Hematopoietic multipotent progenitor cell treated with erythropoietin and hydrocortisone succinate and interleukin-3 and kit ligand, for 6 days (in vitro differentiated cells): ENCODE results near the gene PWWP2B.
"Not testable (repeated sequence)": the region's sequence is repeated elsewhere in the genome, so short reads cannot be mapped to it uniquely, and the experiment has no call there.

Experiments used
- DNase-seq: peaks from one replicate; pipeline ENCODE4 v3.0.0-alpha.2; 2015

The PWWP2B gene

DNA sequence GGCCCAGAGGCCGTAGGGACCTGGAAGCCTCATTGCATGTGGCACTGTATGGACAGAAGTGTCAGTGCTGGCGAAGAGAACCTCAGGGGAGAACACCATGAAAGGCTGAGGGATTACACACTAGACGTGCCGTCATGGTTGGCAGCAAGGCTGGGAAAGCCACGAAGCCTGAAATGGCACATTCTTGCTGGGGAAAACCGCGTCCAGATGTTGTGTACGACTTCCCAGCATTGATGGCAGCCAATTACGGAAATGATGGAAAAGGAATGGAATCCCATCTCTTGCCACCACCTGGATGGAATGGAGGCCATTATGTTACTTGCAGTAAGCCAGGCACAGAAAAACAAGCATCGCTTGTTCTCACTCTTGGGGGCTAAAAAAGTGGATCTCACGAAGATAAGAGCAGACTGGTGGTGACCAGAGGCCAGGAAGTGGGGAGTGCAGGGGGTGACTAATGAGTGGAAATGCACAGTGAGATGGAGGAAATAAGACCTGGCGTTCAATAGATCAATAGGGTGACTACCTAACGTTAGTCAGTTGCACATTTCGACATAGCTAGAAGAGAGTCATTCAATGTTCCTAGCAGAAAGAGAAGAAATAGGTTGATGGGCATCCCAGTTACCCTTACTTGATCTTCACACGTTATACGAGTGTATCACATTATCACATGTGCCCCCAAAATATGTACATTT lies 14.6 kb upstream of the PWWP2B start:
- DNase-seq: no peak

DNA sequence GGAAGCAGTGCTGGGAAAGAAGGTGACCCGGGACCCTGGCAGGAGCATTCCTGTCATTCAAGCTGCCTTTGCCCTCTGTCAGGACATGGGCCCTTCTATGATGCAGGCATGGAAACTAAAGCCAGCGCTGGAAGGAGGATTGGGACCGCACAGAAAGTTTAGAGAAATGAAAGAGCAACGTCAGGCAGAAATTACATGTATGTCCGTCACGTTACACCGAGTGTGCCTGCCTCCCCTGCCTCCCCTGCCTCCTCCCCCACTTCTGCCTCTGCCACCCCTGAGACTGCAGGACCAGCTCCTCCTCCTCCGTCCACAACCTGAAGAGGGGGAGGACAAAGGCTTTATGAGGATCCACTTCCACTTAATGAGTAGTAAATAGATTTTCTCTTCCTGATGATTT lies 13.9 kb upstream of the PWWP2B start:
- DNase-seq: no peak

DNA sequence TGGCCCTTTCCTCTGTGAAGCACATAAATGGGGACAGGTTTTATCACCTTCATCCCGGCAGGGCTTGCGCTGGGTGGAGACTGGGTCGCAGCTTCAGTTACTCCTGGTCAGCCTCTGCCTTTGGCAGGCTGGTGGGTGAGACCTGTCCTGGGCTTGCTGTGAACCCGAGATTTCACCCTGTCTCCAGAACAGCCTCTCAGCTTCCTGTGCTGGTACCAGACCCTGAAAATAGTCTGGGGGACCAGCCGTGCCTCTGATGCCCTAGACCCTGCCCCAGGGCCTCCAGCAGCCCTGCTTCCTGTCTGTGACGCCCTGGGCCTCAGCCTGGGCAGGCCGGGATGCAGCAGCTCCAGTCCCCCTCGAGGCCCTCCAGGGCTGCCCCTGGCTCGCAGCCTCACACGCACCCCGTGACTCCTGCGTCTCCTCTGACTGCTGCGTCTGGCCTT lies 13.2 kb upstream of the PWWP2B start:
- DNase-seq: no peak

DNA sequence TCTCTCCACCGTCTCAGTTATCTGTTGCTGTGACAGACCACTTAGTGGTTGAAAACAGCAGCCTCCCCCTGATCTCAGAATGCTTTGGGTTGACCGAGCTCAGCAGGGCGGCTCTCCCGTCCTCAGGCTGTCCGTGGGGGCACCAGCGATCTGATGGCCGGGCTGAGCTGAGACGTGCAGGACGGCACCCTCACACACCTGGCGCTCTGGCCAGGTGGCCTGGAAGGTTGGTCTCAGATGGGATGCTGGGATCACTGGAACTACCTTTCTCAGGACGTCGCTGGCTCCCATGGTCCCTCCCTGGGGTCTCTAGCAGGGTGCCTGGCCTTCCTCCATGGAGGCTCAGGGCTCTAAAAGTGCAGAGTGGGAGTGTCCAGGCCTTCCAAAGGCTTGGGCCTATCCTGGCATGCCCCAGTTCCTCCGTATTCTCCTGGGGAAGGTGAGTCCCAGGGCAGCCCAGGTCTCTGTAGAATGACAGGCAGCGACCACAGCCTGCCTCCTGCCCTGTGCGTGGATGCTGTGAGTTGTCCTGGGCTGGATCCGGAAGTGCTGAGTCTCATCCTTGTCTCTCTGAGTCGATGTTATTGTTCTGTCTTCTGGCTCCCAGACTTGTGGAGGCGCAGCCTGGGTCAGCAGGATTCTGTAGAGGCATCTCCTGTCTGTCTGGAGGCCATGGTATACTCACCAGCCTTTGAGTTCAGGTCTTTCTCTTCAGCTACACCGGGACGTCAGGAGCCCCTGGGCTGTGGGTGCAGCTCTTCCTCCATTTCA lies 12.2 kb upstream of the PWWP2B start:
- DNase-seq: no peak

DNA sequence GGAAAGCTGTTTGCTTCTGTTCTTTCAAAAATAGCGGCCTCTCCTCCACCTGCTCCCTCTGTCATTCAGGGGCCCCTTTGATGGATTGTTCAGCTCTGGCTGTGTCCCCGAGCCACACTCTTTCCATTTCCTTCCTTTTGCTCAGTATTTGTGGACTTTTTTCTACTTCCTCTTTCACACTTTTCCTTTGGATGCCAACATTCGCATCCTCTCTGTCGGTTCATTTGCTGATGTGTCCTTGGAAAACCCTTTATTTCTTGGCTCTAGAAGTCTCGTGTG lies 11.7 kb upstream of the PWWP2B start:
- no peak for DNase-seq

DNA sequence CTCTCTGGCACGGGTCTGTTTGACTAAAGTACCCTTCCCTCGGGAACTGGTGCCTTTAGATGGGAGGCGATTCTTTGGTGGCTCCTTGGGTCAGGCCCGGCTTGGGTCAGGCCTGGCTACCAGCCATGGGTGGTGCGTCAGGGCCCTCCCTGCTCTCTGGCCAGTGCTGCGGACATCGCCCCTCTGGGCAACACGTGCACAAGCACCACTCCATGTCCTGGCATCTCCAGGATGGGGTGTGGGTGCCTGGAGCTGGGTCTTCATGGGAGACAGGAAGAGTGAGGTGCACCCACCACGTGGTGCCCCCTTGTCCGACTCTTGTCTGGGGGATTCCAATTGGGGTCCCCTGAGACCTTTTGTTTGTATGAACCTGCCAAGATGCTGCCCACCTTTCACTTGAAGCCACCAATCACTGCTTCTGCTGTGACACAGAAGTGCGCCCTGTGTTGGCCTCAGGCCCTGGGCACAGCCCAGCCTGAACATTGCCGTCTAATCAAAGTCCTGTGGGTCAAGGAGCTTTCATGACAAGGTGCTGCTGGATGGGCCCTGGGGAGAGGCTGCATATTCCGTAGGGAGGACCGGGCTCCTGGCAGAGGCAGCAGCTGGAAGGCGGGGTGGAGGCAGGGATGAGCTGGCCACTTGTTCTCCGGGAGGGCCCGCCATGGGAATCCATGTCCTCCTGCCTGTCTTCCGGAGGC lies 11.1 kb upstream of the PWWP2B start:
- no peak for DNase-seq

DNA sequence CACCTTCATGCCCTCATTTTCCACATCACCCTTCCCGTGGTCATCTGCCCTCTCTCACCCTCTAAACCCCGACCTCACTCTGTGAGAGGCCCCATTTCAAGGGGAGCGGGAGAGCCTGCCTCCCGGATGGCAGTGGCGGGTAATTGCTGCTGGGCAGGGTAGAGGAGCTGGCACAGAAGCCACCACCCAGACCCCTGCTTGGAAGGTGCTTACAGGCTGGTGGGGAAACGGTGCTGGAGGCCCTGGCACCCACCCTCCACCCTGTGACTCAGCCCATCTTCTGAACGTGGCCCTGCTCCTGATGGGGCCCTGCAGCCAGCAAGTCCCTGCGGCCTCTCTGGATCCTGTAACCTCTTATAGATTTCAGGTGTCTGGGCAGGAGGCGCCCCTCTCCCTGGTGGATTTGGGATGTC lies 10.6 kb upstream of the PWWP2B start:
- no peak for DNase-seq

DNA sequence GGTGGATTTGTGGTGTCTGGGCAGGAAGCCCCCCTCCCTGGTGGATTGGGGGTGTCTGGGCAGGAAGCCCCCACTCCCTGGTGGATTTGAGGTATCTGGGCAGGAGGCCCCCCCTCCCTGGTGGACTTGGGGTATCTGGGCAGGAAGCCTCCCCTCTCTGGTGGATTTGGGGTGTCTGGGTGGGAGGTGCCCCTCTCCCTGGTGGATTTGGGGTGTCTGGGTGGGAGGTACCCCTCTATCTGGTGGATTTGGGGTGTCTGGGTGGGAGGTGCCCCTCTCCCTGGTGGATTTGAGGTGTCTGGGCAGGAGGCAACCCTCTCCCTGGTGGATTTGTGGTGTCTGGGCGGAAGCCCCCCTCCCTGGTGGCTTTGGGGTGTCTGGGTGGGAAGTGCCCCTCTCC lies 10.1 kb upstream of the PWWP2B start:
- not testable (repeated sequence) for DNase-seq

DNA sequence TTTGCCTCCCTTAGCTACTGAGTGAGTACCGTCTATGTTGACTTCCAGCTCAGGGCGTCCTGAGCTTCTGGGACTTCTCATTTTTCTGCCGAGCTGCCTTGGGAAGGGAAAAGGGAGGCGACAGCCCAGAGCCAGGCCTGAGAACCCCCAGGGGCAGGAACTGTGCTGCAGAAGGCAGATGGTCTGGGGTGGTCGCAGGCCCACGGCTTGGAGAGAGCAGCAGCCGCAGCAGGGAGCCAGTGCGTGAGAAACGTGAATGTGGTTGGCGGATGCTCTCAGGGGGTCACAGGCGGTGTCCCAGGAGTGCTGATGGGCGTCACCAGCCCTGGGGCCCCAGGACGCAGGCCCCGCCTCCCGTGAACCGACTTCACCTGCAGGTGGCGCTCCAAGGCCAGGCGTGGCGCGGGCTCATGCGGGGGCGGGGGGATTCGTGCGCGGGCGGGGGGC lies 9.2 kb upstream of the PWWP2B start:
- peak; percentile 82 for DNase-seq

DNA sequence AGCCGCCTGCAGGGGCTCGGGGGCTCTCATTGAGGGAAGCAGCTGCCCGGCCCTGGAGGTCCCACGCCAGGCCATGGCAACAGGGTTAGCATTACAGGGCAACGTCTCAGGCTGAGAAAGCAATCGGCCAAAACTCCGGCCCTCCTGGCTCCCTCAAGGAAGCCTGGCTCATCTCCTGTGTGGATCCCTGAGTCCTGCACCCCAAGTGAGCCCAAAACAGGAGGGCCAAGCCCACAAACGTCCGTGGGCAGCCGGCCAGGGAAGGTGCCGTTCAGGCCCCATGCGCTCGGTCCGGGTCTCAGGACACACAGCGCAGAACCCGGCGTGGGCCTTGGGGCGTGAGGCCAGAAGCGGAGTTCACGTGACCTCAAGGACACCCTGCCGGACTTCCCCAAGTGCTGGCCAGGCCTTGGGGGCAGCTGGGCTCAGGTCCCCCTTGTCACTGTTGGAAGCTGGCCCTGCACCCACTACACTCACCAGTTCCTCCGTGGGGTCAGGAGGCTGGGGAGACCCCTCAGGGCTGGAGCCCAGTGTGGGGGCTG lies 8.0 kb upstream of the PWWP2B start:
- no peak for DNase-seq

DNA sequence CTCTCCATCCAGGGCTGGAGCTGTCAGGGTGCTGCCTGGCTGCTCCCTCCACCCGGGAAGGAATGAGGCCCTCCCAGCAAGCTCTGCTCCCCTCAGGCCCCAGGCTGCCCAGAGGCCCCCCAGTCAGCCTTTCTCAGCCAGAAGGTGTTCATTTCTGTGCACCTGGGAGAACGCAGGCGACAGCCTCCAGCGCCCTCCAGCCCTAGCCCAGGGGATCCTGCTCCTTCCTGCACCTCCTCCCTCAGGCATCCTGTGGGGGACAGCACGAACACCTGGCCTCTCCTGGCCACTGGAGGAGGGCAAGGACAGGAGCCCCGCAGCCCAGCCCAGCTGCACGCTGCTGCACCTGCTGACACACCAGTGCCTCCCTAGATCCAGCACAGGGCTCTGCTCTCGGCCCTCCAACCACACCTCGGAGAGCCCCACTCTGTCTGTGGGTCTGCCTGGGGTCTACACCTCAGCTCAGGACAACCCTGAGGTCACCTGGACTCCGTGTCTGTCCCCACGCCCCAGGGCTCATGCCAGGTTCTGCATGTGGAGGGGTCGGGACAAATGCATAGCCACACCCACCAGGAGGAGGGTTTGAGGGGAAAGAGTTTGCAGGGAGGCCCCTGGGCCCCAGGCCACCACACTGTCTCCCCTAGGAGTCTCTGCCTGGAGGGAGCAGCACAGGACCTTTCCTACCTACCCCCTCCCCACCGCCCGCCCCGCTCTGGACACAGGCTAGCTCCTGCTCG lies 7.4 kb upstream of the PWWP2B start:
- DNase-seq: no peak

DNA sequence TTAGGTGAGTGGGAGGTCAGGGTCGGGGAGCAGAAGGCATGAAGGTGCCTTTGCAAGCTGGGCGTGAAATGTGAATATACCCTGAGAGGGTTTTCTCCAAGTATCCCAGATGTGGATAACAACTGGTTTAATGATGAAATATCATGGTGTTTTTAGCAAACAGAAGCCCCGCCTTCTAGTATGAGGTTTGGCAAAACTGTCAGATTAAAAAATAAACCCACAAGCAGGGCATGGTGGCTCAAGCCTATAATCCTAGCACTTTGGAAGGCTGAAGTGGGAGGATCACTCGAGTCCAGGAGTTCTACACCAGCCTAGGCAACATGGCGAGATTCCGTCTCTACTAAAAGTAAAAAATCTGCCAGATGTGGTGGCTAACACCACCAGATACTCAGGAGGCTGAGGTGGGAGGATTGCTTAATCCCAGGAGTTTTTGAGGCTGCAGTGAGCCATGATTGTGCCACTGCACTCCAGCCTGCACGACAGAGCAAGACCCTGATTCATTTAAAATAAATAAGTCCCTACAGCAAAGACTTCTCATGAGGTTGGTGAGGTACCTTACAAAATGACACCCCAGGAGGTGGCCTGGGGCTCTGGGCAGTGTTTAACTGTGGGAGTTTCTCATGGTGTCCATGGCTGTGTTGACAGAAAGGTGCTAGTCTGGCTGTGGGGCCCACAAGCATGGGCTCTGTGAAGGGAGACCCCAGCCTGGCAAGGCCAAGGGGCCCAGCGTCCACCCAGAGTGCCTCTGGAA lies 6.7 kb upstream of the PWWP2B start:
- peak; percentile 47 for DNase-seq

DNA sequence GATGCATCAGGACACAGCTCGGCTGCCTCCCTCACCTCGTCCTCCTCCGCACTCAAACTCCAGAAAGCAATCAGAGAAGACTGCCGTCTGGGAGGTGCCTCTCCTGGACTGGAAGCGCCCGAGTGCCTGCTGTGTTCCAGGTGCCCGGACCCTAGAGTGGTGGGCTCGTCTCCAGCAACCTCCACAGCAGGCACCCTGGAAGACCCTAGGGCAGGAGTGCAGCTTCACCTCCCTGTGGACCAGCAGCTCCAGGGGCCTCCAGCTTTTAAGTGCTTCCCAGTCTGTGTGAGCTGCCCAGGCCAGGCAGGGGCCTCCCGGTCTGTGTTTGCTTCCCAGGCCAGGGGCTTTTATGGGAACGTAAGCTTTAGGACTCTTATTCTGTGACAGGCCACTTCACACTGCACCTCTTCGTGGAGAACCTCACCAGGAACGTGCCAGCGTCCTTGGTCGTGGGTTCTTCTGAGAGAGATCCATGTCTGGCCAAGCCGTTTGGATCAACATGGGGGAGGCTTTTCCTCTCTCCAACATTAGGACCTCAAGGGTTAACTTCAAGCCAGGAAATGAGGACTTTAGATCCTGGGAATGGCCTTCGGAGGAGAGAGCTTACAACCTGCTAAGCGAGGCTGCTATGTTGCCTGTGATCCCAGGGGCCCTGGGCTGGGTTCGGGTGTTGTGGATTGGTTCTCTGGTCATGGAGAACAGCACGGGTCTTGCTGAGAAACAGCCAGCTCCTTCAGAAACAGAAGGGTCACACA lies 5.9 kb upstream of the PWWP2B start:
- DNase-seq: no peak

DNA sequence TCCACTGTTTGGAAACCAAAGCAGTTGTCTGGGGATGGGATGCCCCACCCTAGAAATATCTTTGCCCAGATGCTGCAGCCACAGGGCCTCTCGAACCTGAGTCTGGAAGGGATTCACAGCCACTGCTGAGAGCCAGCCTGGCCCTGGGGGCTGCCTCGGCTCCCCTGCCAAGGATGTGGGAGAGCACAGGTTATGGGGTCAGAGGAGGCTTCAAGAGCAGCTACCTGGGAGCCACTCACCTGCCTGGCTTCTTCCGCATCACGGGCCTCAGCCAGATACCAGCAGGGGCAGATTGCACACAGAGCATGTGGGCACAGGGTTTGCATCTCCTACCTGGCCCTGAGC lies 5.4 kb upstream of the PWWP2B start:
- no peak for DNase-seq

DNA sequence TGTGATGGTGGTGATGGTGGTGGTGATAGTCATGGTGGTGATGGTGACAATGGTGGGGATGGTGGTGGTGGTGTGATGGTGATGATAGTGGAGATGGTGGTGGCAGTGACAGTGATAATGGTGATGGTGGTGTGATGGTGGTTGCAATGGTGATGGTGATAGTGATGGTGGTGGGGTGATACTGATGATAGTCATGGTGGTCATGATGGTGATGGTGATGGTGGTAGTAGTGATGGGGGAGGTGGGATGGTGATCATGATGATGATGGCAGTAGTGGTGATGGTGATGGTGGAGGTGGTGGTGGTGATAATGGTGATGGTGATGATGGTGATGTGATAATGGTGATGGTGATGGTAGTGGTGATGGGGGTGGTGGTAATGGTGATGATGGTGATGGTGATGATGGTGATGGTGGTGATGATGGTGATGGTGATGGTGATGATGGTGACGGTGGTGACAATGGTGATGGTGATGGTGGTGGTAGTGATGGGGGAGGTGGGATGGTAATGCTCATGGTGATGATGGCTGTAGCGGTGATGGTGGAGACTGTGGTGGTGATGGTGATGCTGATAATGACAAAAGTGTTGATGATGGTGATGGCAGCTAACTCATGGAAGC lies 4.7 kb upstream of the PWWP2B start:
- DNase-seq: no peak

DNA sequence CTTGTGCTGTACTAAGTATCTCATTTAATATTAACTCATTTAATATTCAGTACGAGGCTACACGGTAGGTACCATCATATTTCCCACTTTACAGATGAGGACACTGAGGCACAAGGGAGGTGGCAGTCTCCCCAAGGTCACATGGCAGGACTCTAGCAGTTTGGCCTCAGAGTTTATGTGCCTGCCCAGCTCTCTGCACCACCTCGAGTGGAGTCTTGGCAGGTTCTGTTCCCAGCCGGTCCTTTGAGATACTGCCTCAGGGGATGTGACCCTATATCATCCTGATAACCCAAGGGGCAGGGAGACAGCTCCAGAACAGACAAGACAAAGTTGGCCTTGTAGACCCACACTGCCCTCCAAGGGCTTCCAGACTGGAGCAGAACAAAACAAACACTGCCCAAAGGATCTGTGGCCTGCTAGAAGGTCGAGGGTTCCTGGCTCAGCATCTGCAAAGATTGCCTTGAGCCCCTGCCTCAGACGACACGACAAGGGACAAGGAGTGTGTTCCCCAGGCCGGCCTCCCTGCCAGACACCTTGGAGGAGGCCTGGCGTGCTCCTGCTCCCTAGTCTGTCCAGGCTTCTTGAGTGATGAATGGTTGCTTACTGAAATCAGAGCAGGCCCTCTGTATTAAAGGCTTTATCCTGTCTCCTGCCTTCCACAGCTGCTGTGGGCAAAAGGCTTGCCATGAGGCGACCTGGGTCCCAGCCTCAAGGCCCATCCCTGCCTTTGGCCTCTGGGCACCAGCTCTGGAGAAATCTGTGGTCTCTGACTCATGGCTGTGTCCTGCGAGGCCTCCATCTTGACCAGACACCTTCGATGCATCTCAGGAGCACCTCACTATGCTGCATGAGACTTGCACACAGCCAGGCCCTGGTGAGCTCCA lies 3.9 kb upstream of the PWWP2B start:
- no peak for DNase-seq

DNA sequence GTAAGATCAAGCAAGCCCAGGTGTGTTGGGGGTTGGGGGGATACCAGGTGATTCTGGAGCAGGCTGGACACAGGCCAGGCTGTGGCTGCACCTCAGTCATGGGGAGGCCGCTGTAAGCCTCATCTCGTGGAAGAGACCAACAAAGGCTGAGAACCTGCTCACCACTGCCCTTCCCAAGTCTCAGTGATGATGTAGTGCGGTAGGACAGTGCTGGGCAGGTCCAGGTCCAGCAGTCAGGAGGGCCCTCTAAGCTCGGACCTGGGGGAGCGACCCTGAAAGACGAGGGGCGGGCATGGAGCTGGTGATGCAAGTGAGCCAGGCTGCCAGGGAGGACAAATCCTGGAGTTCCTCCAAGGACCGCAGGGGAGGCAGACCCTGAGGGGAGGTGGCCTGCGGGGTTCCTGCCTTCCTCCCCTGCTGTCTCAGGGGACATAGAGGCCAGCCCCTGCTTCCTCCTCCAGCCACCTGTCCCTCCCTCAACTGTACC lies 3.3 kb upstream of the PWWP2B start:
- no peak for DNase-seq

DNA sequence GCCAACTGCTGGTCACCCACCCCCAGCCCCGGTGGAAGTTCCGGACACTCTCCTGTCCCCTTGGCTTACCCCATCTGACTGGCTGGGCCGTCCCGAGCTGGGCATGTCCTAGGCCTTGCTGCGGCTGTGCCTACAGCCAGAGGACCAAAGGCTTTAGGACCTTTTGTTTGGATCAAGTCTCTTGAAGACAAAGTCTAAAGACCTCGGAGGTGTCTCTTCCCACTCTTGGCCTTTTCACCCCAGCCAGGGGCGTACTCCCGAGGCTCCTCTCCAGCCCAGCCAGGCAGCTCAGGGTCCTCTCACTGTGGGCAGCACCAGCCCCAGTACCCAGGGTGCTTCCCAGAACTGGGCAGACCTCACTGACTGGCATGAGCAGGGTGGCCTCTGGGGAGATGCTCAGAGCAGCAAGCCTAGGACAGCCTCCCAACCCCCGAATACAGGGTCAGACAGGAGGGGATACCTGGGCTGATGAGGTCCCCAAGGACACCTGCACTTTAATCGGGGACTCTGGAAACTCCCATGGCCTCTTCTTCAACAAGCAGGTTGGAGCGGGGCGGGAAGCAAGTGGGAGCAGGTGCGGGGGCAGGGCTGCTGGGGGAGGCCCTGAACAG lies 2.7 kb upstream of the PWWP2B start:
- DNase-seq: no peak

DNA sequence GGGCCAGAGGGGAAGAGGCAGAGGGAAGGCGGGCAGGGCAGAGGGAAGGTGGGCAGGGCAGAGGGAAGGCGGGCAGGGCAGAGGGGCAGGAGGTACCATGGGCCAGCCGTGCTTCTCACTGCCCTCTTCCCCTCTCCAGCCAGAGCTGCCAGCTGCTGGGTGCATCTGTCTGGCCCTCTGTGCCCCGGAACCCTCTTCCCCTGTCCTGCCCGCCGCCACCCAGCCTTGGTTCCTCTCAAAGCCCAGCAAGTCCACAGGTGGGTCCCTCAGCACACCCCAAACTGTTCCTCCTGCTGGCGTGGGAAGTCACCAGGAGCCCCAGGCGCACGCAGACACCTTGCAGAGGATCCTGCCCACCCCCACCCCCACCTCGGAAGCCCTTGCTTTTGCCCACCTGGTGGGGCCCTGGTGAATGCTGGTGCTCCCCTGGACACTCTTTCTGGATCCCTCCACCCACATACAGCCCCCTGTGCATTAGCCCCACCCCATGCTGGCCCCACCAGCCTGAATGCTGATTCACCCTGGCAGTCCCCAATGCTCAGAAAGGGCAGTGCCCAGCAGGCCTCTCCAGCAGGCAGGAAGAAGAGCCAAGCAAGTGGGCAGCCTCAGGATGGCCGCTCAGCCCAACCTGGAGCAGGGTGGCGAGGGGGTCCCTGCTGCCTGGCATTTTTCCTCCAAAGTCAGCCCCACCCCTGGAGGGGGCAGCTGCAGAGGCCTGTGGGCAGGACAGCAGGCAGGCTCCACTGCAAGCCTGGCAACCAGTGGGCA lies 1.9 kb upstream of the PWWP2B start:
- DNase-seq: no peak
